Activated T-helper 1 cell treated with anti-CD3 and anti-CD28 coated beads, Interleukin-12 subunit alpha, Interleukin-12 subunit beta, Interleukin-2, Interleukin-4 antibody, amounts not matched to agents 30 ng/mL and 10 ng/mL and 1 ng/mL, durations not matched to agents 14 hours and 24 hours and 36 hours (primary cell): Measurements from ENCODE around the gene NPFF. TPM values are rescaled to one million over a fixed set of nuclear protein-coding genes. Genes with fewer than 3 reads are reported as not detected.

ENCODE experiments used
- DNase-seq: peaks from one replicate; pipeline ENCODE4 v3.0.0; 2021; ENCODE audit warnings: low spot score
- H3K27ac Mint-ChIP-seq: one replicate; pipeline ENCODE4 v1.8.0; 2021; ENCODE audit warnings: mild to moderate bottlenecking, mixed read lengths
- H3K27me3 Mint-ChIP-seq: one replicate; pipeline ENCODE4 v1.8.0; 2022; ENCODE audit warnings: mild to moderate bottlenecking, moderate library complexity, mixed read lengths; ENCODE audit not compliant: insufficient read depth
- H3K36me3 Mint-ChIP-seq: one replicate; pipeline ENCODE4 v1.8.0; 2021; ENCODE audit warnings: low read depth, mixed read lengths
- H3K4me1 Mint-ChIP-seq: one replicate; pipeline ENCODE4 v1.8.0; 2021; ENCODE audit warnings: low read depth, mixed read lengths
- H3K4me3 Mint-ChIP-seq: one replicate; pipeline ENCODE4 v1.8.0; 2021; ENCODE audit warnings: mild to moderate bottlenecking, moderate library complexity, mixed read lengths
- H3K9me3 Mint-ChIP-seq: one replicate; pipeline ENCODE4 v1.8.0; 2021; ENCODE audit warnings: mixed read lengths
- intact Hi-C: fragments of 100-400 bp; cut with micrococcal nuclease; formaldehyde crosslinking; loops from one replicate; pipeline ENCODE4 v1.15.1; 2024
- total RNA-seq: library from RNA; stranded (reverse); gene quantifications from 2 replicates; pipeline ENCODE4 v1.2.3, GENCODE V29; 2022

NPFF gene
- total RNA-seq, 1 donor from 2014 or later, result not detected

DNA sequence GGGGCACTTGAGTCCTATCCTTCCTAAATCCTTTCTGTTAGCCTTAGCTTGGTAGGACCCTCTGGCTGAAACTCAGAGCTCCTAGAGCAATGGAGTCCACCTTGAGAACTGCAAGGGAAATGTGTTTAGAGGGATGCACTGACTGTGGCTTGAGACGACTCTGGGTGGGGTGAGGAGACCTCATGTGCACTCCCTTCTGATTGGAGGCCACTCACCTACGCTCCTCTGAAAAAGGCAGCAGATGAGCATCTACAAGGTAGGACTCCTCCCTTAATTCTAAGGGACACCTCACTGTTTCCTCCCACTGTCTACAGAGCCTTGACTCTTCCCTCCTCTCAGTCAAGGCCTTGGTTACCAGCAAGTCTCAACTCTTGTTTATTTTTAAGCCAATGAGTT is 9.1 kb downstream of the NPFF start:
- Mint-ChIP-seq H3K4me1 (peaks cover 54% of the 10 kb centered on the region), H3K27me3 (peaks cover 2% of the 10 kb centered on the region), H3K9me3 (no peaks in the 10 kb centered on the region), H3K4me3 (peak overlapping the region; percentile 91), H3K27ac (peak overlapping the region; percentile 69), H3K36me3 (peaks cover 7% of the 10 kb centered on the region)
- DNase-seq, result no peak
- intact Hi-C loops, result no loop called here

- intact Hi-C loops, result no loop called here
- Mint-ChIP-seq H3K27me3 (peaks cover 2% of the 10 kb centered on the region), H3K27ac (no peak overlapping the region), H3K4me3 (peak overlapping the region; percentile 91), H3K9me3 (no peaks in the 10 kb centered on the region), H3K4me1 (peaks cover 57% of the 10 kb centered on the region), H3K36me3 (peaks cover 8% of the 10 kb centered on the region)
- DNase-seq, result no peak
Measured at GRCh38 chr12:53497461-53497860, 9.8 kb downstream of the NPFF start.

DNA sequence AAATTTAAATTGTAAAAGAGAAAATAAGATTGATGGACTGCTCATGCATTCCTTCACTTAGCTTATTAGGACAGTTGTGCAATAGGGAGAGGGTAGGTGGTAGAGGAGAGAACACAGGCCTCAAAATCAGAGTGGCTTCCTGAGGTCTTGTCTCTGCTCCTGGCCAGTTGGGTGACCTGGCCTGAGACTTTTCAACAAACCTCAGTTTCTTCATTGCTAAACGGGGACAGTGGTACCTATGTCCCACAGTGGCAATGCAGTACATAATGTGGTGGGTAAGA is 10.6 kb downstream of the NPFF start:
- Mint-ChIP-seq H3K36me3 (peaks cover 8% of the 10 kb centered on the region), H3K27ac (no peak overlapping the region), H3K9me3 (no peaks in the 10 kb centered on the region), H3K4me1 (peaks cover 54% of the 10 kb centered on the region), H3K27me3 (peaks cover 2% of the 10 kb centered on the region), H3K4me3 (no peak overlapping the region)
- intact Hi-C loops, result no loop called here
- no peak for DNase-seq

DNA sequence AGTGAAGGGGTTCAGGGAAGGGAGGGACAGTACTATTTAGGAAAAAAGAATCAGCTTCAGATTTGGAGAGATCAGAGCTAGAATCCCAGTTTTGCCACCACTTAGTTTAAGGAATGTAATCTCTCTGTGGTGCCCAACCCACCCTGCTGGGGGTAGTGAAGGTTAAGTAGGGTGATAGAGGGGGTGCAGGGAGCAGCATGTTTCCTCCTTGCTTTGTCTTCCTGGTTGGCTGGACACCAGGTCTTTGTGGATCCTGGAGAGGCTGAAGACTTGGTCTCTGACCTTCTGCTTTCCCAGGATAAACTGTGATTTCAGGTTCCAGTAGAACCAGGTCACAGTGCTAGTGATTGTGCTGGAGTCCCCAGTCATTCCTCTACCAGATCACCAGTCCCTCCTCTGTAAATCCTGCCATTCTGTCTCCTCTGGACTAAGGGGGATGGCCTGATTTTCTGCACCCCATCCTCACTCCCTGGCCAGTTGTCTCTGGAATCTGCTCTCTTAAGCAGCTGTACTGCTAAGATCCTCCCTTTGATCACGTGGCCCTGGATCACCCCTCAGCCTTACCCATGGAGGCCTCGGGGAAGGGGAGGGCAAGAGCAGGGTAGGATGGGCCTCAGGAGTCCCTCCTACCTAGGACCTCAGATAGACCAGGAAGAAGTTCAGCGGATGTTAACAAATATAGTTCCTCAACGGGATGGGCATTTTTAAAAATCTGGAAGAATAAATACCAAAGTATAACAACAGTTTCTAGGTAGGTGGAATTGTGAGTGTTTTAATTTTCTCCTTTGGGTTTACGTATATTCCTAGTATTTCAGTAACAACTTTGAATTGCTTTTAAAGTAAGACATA is 11.2 kb downstream of the NPFF start:
- Mint-ChIP-seq H3K27ac (no peak overlapping the region), H3K4me1 (peaks cover 53% of the 10 kb centered on the region), H3K36me3 (peaks cover 8% of the 10 kb centered on the region), H3K27me3 (peaks cover 2% of the 10 kb centered on the region), H3K4me3 (no peak overlapping the region), H3K9me3 (no peaks in the 10 kb centered on the region)
- DNase-seq, result no peak
- intact Hi-C loops, result no loop called here

GRCh38 chr12:53493610-53494391 is 13.5 kb downstream of the NPFF start:
- H3K36me3 Mint-ChIP-seq, result peaks cover 8% of the 10 kb centered on the region
- H3K9me3 Mint-ChIP-seq, result no peaks in the 10 kb centered on the region
- intact Hi-C loops, result loop anchor here (1.0 to 2.0 kb wide), 5 partner anchors 8 to 133 kb away; partner anchors contain the start of genes ATF7, PCBP2, SP1 and TARBP2
- DNase-seq, result no peak
- peaks cover 44% of the 10 kb centered on the region for H3K4me1 Mint-ChIP-seq
- H3K27me3 Mint-ChIP-seq, result no peaks in the 10 kb centered on the region
- peak overlapping the region; percentile 86 for H3K4me3 Mint-ChIP-seq
- H3K27ac Mint-ChIP-seq, result peak overlapping the region; percentile 41

DNA sequence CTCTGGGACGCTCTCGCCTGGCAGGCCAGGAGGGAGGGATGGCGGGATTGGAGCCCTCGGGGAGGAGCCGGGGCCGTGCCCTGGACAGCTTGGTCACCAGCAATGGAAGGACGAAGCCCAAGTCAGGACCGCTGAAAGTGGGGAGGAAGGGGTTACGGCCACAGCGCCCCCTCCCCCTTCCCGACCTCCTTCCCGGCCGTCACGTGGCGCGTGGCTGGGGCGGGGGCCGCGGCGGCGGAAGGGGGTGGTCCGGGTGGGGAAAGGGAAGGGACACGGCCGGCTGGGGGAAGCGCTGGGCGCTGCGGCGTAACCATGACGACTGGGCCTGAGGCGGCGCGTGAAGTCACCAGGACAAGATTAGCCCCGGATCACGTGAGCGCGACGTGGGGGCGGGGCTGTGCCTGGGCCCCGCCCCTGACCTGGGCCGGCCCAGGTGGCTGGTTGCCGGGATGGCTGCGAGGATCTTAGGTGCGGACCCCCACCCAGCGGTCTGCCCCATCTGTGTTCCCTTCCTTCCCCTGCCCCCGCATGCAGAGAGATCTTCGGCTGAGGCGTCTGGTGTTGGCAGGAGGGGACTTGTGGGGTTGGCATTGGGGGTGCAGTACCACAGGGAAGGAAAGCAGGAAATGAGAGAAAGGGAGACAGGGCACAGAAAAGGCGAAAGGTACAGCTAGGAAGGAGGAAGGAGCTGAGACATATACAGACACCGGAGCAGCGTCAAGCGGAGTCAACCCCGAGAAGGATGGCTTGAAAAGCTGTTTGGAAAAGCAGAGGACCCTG is 14.3 kb downstream of the NPFF start:
- intact Hi-C loops, result loop anchor here (1.0 to 2.0 kb wide), 5 partner anchors 8 to 134 kb away; partner anchors contain the start of genes ATF7, PCBP2, SP1 and TARBP2
- H3K36me3 Mint-ChIP-seq, result peaks cover 7% of the 10 kb centered on the region
- H3K4me1 Mint-ChIP-seq, result peaks cover 37% of the 10 kb centered on the region
- peak; percentile 86 for DNase-seq
- H3K27ac Mint-ChIP-seq, result peak overlapping the region; percentile 41
- peak overlapping the region; percentile 86 for H3K4me3 Mint-ChIP-seq
- H3K9me3 Mint-ChIP-seq, result no peaks in the 10 kb centered on the region
- no peaks in the 10 kb centered on the region for H3K27me3 Mint-ChIP-seq

GRCh38 chr12:53492188-53492587 is 15.1 kb downstream of the NPFF start:
- Mint-ChIP-seq H3K4me3 (peak overlapping the region; percentile 68), H3K9me3 (no peaks in the 10 kb centered on the region), H3K27me3 (no peaks in the 10 kb centered on the region), H3K27ac (peak overlapping the region; percentile 69), H3K36me3 (peaks cover 8% of the 10 kb centered on the region), H3K4me1 (peaks cover 28% of the 10 kb centered on the region)
- intact Hi-C loops, result loop anchor here (2.0 kb wide), 4 partner anchors 15 to 135 kb away; partner anchors contain the start of genes ATF7, PCBP2 and SP1
- DNase-seq, result no peak

DNA sequence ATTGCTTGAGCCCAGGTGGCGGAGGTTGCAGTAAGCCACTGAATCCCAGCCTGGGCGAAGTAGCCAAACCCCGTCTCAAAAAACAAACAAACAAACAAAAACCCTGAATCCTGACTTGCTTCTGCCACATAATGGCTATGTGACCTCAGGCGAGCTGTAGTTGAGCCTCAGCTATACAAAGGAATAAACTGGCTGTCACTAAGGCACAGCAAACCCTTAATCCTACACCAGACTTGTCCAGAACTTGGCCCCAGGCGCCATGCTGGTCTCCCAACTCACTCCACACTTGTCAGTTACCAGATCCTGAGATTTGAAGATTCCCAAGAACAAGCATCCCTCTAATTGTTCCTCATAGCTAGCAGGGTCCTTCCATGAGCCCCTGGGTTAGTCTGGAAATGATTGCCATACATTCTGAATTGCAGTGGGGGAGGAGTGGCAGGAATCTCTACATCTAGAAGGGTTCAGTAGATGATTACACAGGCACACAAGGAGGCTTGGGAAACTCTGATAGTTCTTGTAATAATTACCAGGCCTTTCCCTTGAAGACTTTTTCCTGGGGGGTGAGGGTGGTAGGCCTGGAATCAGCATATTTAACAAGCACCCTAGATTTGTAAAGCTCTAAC is 17.9 kb downstream of the NPFF start:
- intact Hi-C loops, result no loop called here
- no peak for DNase-seq
- H3K4me1 Mint-ChIP-seq, result peaks cover 20% of the 10 kb centered on the region
- H3K4me3 Mint-ChIP-seq, result no peak overlapping the region
- H3K9me3 Mint-ChIP-seq, result no peaks in the 10 kb centered on the region
- no peak overlapping the region for H3K27ac Mint-ChIP-seq
- H3K36me3 Mint-ChIP-seq, result peaks cover 14% of the 10 kb centered on the region
- H3K27me3 Mint-ChIP-seq, result no peaks in the 10 kb centered on the region

DNA sequence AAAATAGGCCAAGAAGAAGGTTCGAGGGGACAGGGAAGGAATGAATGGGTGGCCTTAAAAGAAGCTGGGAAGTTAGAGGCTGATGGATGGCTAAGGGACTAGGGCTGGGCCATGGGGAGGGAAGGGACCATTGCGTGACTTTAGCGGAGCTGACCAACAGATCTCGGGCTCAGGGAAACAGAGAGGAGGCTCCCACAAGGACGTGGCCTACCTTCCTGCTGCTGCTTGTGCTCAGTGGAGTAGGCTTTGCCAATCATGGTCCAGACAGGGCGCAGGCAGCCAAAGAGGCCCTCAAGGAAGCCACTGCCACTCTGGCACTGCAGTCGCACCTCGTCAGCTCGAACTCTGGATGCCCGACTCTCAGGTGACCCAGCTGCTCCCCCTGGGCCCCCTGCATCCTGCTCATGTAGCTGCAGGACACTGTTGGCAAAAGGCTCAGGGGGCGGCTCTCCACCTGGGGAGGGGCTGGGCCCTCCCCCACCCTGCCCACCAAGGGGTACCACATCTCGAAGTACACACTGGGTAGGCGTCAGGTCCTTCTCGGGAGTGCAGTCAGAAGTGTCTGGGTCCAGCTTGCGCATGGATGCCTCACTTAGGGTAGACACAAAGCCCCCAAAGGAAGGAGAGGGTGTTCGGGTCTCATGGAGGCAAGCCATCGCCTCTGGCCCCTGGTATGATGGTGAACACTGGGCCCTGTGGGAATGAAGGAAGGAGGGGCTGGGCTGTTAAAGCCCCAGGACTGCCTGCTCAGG is 20.4 kb downstream of the NPFF start:
- no peak for DNase-seq
- no peaks in the 10 kb centered on the region for H3K27me3 Mint-ChIP-seq
- no peaks in the 10 kb centered on the region for H3K4me1 Mint-ChIP-seq
- intact Hi-C loops, result no loop called here
- no peak overlapping the region for H3K27ac Mint-ChIP-seq
- H3K9me3 Mint-ChIP-seq, result no peaks in the 10 kb centered on the region
- H3K4me3 Mint-ChIP-seq, result no peak overlapping the region
- peaks cover 29% of the 10 kb centered on the region for H3K36me3 Mint-ChIP-seq

DNA sequence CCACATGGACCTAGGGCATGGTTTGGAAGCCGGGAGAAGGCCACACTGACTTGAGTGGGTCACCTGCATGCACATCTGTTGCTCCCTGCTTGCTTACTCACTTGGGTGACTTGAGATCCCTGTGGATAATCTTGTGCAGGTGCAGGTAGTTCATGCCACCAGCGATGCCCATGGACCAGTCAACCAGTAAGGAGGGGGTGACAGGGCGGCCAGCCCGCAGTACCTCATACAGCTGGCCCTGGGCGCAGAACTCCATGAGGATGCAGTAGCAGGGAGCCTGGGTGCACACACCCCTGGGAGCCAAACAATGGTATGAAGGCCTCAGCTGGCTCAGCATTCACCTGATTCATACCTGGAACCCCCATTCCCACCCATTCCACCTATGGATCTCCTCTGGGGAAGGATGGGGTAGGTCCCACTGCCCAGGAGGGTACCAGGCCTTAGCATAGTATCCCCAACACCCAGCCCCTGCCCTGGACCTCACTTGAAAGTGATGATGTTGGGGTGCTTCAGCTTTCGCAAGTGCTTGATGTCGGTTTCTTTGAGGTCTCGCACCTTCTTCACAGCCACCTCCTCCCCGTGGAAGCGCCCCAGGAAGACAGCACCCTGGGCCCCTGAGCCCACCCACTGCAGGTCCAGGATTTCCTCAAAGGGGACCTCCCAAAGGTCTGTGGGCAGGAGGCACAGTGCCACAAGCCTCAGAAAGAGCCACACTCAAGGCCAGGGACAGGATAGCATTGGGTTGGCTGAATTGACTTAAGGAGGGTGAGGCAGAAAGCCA is 21.1 kb downstream of the NPFF start:
- intact Hi-C loops, result no loop called here
- no peak for DNase-seq
- no peak overlapping the region for H3K4me3 Mint-ChIP-seq
- no peaks in the 10 kb centered on the region for H3K4me1 Mint-ChIP-seq
- H3K36me3 Mint-ChIP-seq, result peaks cover 34% of the 10 kb centered on the region
- no peaks in the 10 kb centered on the region for H3K9me3 Mint-ChIP-seq
- no peak overlapping the region for H3K27ac Mint-ChIP-seq
- H3K27me3 Mint-ChIP-seq, result no peaks in the 10 kb centered on the region

- intact Hi-C loops, result no loop called here
- no peaks in the 10 kb centered on the region for H3K9me3 Mint-ChIP-seq
Measured at GRCh38 chr12:53484686-53485575, 22.4 kb downstream of the NPFF start.

More at GRCh38 chr12:53484686-53485575, 22.4 kb downstream of the NPFF start:
- peak overlapping the region; percentile 55 for H3K27ac Mint-ChIP-seq
- peaks cover 36% of the 10 kb centered on the region for H3K36me3 Mint-ChIP-seq
- H3K27me3 Mint-ChIP-seq, result no peaks in the 10 kb centered on the region
- H3K4me3 Mint-ChIP-seq, result no peak overlapping the region
- H3K4me1 Mint-ChIP-seq, result no peaks in the 10 kb centered on the region
- no peak for DNase-seq
